GM12878 (cell line): ENCODE measurements around the gene SIRT3. TPM values are rescaled to one million over a fixed set of nuclear protein-coding genes. Genes with fewer than 3 reads are reported as not detected.

Source experiments
- ATAC-seq: fragments of 200-7000 bp; cut with Tn5 transposase; 3 replicates; pipeline ENCODE4 v1.9.1; 2020; ENCODE audit warnings: mild to moderate bottlenecking, moderate library complexity
- BruUV-seq: library from RNA; stranded (reverse); fragments of 400-500 nt; replicated peaks from 2 replicates; lab custom pipeline; 2021; lab: Mats Ljungman, UMichigan
- CTCF ChIA-PET: fragments of 300-600 bp; sonication (Branson Sonifier 250); formaldehyde crosslinking; extraction: SDS; loops from one replicate; lab custom pipeline; 2021; ENCODE audit warnings: inconsistent platforms; lab: Yijun Ruan, JAX
- POLR2A ChIA-PET: fragments of 350-600 bp; formaldehyde crosslinking; extraction: SDS; loops from one replicate; lab custom pipeline; 2021; ENCODE audit warnings: inconsistent platforms; lab: Charles Lee
- RAD21 ChIA-PET: fragments of 300-600 bp; sonication (Branson Sonifier 250); formaldehyde crosslinking; loops from one replicate; lab custom pipeline; 2023; ENCODE audit warnings: antibody characterized with exemption; ENCODE audit not compliant: unreplicated experiment; lab: Charles Lee
- SMC1A ChIA-PET: fragments of 300-600 bp; sonication (Branson Sonifier 250); formaldehyde crosslinking; loops from one replicate; lab custom pipeline; 2023; ENCODE audit not compliant: unreplicated experiment, uncharacterized antibody; lab: Charles Lee
- DNase-seq: peaks from one replicate; pipeline ENCODE4 v3.0.0-alpha.2; 2011; ENCODE audit warnings: low read depth, low spot score
- FAIRE-seq: peaks from 3 replicates; lab custom pipeline; 2011; peaks lifted over from hg19 to GRCh38; lab: Jason Lieb, UNC
- H2AFZ ChIP-seq: 2 replicates; pipeline ENCODE4 v1.6.0; 2011; ENCODE audit warnings: low read depth, low read length, control low read depth; ENCODE audit not compliant: control insufficient read depth
- H3K27ac ChIP-seq: 2 replicates; pipeline ENCODE4 v1.5.1; 2011; ENCODE audit warnings: control low read depth; ENCODE audit not compliant: control insufficient read depth, insufficient read depth
- H3K27me3 ChIP-seq, 2 experiments: replicated peaks in 1 of 2; 2 replicates each; pipeline versions ENCODE4 v1.6.0 to v1.6.1; 2011; ENCODE audit warnings: low read length in 1 of 2; ENCODE audit not compliant: control insufficient read depth in 2 of 2, insufficient read depth in 2 of 2
- H3K36me3 ChIP-seq, 2 experiments: 2 replicates each; pipeline ENCODE4 v1.5.1; 2011; ENCODE audit warnings: low read length in 1 of 2; ENCODE audit not compliant: control insufficient read depth in 2 of 2, insufficient read depth in 2 of 2
- H3K4me1 ChIP-seq: 2 replicates; pipeline ENCODE4 v1.6.1; 2011; ENCODE audit warnings: mild to moderate bottlenecking, low read length, moderate library complexity, mixed read lengths; ENCODE audit not compliant: control insufficient read depth, insufficient read depth
- H3K4me2 ChIP-seq: 2 replicates; pipeline ENCODE4 v1.6.0; 2011; ENCODE audit warnings: control low read depth; ENCODE audit not compliant: control insufficient read depth, insufficient read depth
- H3K4me3 ChIP-seq: fragments of 200-600 bp; sonication (generic); 2 replicates; pipeline ENCODE4 v1.5.1; 2016
- H3K79me2 ChIP-seq: 2 replicates; pipeline ENCODE4 v1.6.0; 2011; ENCODE audit warnings: low read length; ENCODE audit not compliant: control insufficient read depth, insufficient read depth
- H3K9ac ChIP-seq: 2 replicates; pipeline ENCODE4 v1.8.0; 2011; ENCODE audit warnings: low read length, control low read depth, mixed read lengths; ENCODE audit not compliant: control insufficient read depth, insufficient read depth
- H3K9me3 ChIP-seq: replicated peaks from 3 replicates; pipeline ENCODE4 v1.5.1; 2011; ENCODE audit warnings: mild to moderate bottlenecking, low read length; ENCODE audit not compliant: control insufficient read depth, insufficient read depth
- H4K20me1 ChIP-seq: 2 replicates; pipeline ENCODE4 v1.6.0; 2011; ENCODE audit not compliant: control insufficient read depth, insufficient read depth
- BMI1 ChIP-seq: fragments of 450-650 bp; IDR thresholded peaks from 2 replicates; pipeline ENCODE4 v1.6.1; 2016; ENCODE audit warnings: mild to moderate bottlenecking, moderate library complexity, borderline replicate concordance
- CHD1 ChIP-seq: IDR thresholded peaks from 2 replicates; pipeline ENCODE4 v1.6.1; 2012; ENCODE audit warnings: low read depth, low read length, improper control_type of control experiment
- DPF2 ChIP-seq: fragments of 450-650 bp; IDR thresholded peaks from 2 replicates; pipeline ENCODE4 v1.6.1; 2017; ENCODE audit warnings: mild to moderate bottlenecking
- ESRRA ChIP-seq: IDR thresholded peaks from 2 replicates; pipeline ENCODE4 v1.6.1; 2012; ENCODE audit warnings: mild to moderate bottlenecking, low read length, improper control_type of control experiment
- HDGF ChIP-seq: fragments of 450-650 bp; IDR thresholded peaks from 2 replicates; pipeline ENCODE4 v1.6.1; 2016; ENCODE audit warnings: antibody characterized with exemption
- LARP7 ChIP-seq: fragments of 450-650 bp; IDR thresholded peaks from 2 replicates; pipeline ENCODE4 v1.6.1; 2017; ENCODE audit warnings: mild to moderate bottlenecking
- MEF2B ChIP-seq: fragments of 450-650 bp; IDR thresholded peaks from 2 replicates; pipeline ENCODE4 v1.6.1; 2018; ENCODE audit warnings: mild to moderate bottlenecking, moderate library complexity; ENCODE audit not compliant: partially characterized antibody, poor library complexity, severe bottlenecking
- POLR2A ChIP-seq: IDR thresholded peaks from 2 replicates; pipeline ENCODE4 v1.6.1; 2011; ENCODE audit warnings: low read depth, mild to moderate bottlenecking, low read length
- RB1 ChIP-seq: fragments of 450-650 bp; formaldehyde crosslinking; IDR thresholded peaks from 2 replicates; pipeline ENCODE4 v1.6.1; 2017; ENCODE audit warnings: mild to moderate bottlenecking, borderline replicate concordance
- SMARCA5 ChIP-seq: fragments of 450-650 bp; IDR thresholded peaks from 2 replicates; pipeline ENCODE4 v1.6.1; 2017; ENCODE audit warnings: mild to moderate bottlenecking
- SMC3 ChIP-seq: IDR thresholded peaks from 2 replicates; pipeline ENCODE4 v1.6.1; 2011; ENCODE audit warnings: low read length, improper control_type of control experiment, borderline replicate concordance
- SUPT20H ChIP-seq: IDR thresholded peaks from 2 replicates; pipeline ENCODE4 v1.6.1; 2011; ENCODE audit warnings: low read depth, mild to moderate bottlenecking, low read length, moderate library complexity, borderline replicate concordance; ENCODE audit not compliant: control insufficient read depth
- ZNF217 ChIP-seq: fragments of 450-650 bp; IDR thresholded peaks from 2 replicates; pipeline ENCODE4 v1.6.1; 2017; ENCODE audit warnings: antibody characterized with exemption, mild to moderate bottlenecking
- ZNF24 ChIP-seq: fragments of 450-650 bp; IDR thresholded peaks from 2 replicates; pipeline ENCODE4 v1.6.1; 2017; ENCODE audit warnings: antibody characterized with exemption, mild to moderate bottlenecking
- ZSCAN29 ChIP-seq: fragments of 450-650 bp; IDR thresholded peaks from 2 replicates; pipeline ENCODE4 v1.6.1; 2017; ENCODE audit warnings: mild to moderate bottlenecking, moderate library complexity
- WGBS: methylation state at CpG from one replicate; pipeline ENCODE4 v1.1.6; 2016; ENCODE audit warnings: low lambda C conversion rate; ENCODE audit not compliant: insufficient replicate concordance, insufficient coverage; ENCODE audit errors: missing lambda C conversion rate; 5-methylcytosine and 5-hydroxymethylcytosine counted together
- in situ Hi-C: fragments of 300-500 bp; cut with MboI; formaldehyde crosslinking; loops from 9 replicates; pipeline ENCODE4 v1.14.3; 2018; ENCODE audit warnings: mixed read lengths
- intact Hi-C: fragments of 100-400 bp; cut with micrococcal nuclease; formaldehyde crosslinking; loops from one replicate; pipeline ENCODE4 v1.14.2; 2022; ENCODE audit not compliant: unreplicated experiment
- polyA plus RNA-seq, 11 experiments: library from polyadenylated mRNA; depleted of rRNA in 4 of 11; unstranded in 6 of 11; stranded (reverse) in 5 of 11; fragments of >200 nt; fragmentation: Nextera tagmentation in 4 of 11; fragmentation: Illumina TruSeq in 1 of 11; extraction: Ambion mirVana in 4 of 11; extraction: Trizol in 1 of 11; gene quantifications; 1 replicate in 1 of 11; 2 replicates in 10 of 11; pipeline versions ENCODE4 v1.2.1 to v1.2.3, GENCODE V29; 2011 to 2016; ENCODE audit warnings: inconsistent platforms in 2 of 11, missing spikeins in 2 of 11, low read depth in 1 of 11
- total RNA-seq, 4 experiments: library from RNA; depleted of rRNA in 3 of 4; stranded (reverse); fragments of >200 nt in 3 of 4; fragmentation: Illumina TruSeq in 1 of 4; extraction: Trizol in 1 of 4; gene quantifications; 2 replicates each; pipeline versions ENCODE4 v1.2.1 to v1.2.3, GENCODE V29; 2013 to 2021
- TF ChIP-seq, protein P1 (sequence below): fragments of 450-650 bp; IDR thresholded peaks from 2 replicates; pipeline ENCODE4 v1.6.1; 2017; ENCODE audit warnings: low read depth, mild to moderate bottlenecking, moderate library complexity
- TF ChIP-seq, protein P2 (sequence below): fragments of 450-650 bp; IDR thresholded peaks from 2 replicates; pipeline ENCODE4 v1.6.1; 2017; ENCODE audit warnings: mild to moderate bottlenecking, low read depth, inconsistent platforms; ENCODE audit not compliant: poor library complexity, severe bottlenecking

Gene SIRT3
- total and polyA plus RNA-seq, 10 of the 15 experiments (the other 5 are each of a cell fraction or from before 2014, with no cell fraction given): 0.90 to 23.2 (median 12.6) TPM

DNA sequence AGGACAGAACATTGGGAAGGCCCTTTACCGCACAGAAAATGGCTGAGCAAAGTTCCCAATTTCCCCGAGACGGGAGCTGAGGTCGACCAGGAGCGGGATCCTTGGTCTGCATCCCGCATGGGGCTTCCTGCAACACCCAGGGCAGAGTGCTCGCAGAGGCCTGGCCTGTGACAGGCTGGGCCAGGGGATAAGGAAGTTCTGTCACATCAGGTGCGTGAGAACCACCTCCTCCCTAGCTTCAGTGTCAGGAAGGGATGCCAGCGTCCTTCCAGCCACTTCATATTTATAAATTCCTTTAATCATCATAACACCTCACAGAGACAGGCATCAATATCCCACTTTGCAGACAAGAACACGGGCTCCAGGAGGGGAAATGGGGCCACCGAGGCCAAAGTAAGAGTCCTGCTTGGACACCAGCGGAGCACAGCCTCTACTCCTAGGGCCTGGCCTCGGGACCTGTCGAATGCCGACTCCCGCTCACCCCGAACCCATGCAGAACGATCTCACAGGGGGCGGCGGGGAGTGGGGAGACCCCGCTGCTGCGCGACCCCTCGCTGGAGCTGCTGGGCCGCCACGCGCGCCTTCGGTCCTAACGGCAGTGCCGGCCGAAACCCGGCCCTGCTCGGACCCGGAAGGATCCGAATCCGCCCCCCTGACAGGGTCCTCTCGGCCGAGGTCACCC, 29.5 kb downstream of the SIRT3 start:
- BruUV-seq: no TSS peak
- H3K27ac ChIP-seq: peak overlapping the region; percentile 97
- peaks cover 8 to 31% of the 10 kb centered on the region in 2 experiments for H3K36me3 ChIP-seq
- no peak for DNase-seq
- peaks cover 27% of the 10 kb centered on the region for H3K4me1 ChIP-seq
- H3K79me2 ChIP-seq: peaks cover 57% of the 10 kb centered on the region
- intact Hi-C loops: loop anchor here (1.0 to 10.0 kb wide), 5 partner anchors 30 to 238 kb away; partner anchors contain the start of genes ANO9, IFITM2, PSMD13 and SIRT3
- H3K4me3 ChIP-seq: peak overlapping the region; percentile 84
- H3K9me3 ChIP-seq: no peaks in the 10 kb centered on the region
- ChIA-PET RAD21 (interaction anchor here (0.8 to 2.5 kb wide), 11 partner anchors 9 to 244 kb away, joined by 3 to 15 read pairs (median 6); partner anchors contain the start of genes IFITM1, IFITM2 and PSMD13), CTCF (interaction anchor here (0.7 to 1.8 kb wide), 11 partner anchors 12 to 409 kb away, joined by 3 to 10 read pairs (median 4); partner anchors contain the start of genes IRF7 and PSMD13), SMC1A (interaction anchor here (0.7 to 2.6 kb wide), 6 partner anchors 10 to 148 kb away, joined by 3 to 12 read pairs (median 3); partner anchors contain the start of gene PSMD13)
- H3K4me2 ChIP-seq: peak overlapping the region; percentile 97
- WGBS: 1% methylated on average over 36 of the region's 39 CpGs
- peak; percentile 9 for TF ChIP-seq MEF2B
- TF ChIP-seq, protein P1, sequence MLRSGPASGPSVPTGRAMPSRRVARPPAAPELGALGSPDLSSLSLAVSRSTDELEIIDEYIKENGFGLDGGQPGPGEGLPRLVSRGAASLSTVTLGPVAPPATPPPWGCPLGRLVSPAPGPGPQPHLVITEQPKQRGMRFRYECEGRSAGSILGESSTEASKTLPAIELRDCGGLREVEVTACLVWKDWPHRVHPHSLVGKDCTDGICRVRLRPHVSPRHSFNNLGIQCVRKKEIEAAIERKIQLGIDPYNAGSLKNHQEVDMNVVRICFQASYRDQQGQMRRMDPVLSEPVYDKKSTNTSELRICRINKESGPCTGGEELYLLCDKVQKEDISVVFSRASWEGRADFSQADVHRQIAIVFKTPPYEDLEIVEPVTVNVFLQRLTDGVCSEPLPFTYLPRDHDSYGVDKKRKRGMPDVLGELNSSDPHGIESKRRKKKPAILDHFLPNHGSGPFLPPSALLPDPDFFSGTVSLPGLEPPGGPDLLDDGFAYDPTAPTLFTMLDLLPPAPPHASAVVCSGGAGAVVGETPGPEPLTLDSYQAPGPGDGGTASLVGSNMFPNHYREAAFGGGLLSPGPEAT: 0 out of 2 replicates have a peak, but pooled peaks have one; percentile 11
- TF ChIP-seq ZNF24: no peak
- peak; percentile 74; the same call in 1 of the 2 replicates for TF ChIP-seq LARP7
- no peak for TF ChIP-seq BMI1
- no peak for TF ChIP-seq ZNF217
- TF ChIP-seq RB1: peak; percentile 26; the same call in 1 of the 2 replicates
- no peak for TF ChIP-seq ESRRA
- 0 out of 2 replicates have a peak, but pooled peaks have one; percentile 5 for TF ChIP-seq SMC3
- TF ChIP-seq ZSCAN29: peak; percentile 28; the same call in 1 of the 2 replicates
- TF ChIP-seq SUPT20H: no peak
- peak; percentile 45; the same call in 1 of the 2 replicates for TF ChIP-seq DPF2
- TF ChIP-seq POLR2A: peak; percentile 21; the same call in 1 of the 2 replicates
- 0 out of 2 replicates have a peak, but pooled peaks have one; percentile 38 for TF ChIP-seq CHD1
- TF ChIP-seq HDGF: peak; percentile 45; the same call in 1 of the 2 replicates
- TF ChIP-seq, protein P2, sequence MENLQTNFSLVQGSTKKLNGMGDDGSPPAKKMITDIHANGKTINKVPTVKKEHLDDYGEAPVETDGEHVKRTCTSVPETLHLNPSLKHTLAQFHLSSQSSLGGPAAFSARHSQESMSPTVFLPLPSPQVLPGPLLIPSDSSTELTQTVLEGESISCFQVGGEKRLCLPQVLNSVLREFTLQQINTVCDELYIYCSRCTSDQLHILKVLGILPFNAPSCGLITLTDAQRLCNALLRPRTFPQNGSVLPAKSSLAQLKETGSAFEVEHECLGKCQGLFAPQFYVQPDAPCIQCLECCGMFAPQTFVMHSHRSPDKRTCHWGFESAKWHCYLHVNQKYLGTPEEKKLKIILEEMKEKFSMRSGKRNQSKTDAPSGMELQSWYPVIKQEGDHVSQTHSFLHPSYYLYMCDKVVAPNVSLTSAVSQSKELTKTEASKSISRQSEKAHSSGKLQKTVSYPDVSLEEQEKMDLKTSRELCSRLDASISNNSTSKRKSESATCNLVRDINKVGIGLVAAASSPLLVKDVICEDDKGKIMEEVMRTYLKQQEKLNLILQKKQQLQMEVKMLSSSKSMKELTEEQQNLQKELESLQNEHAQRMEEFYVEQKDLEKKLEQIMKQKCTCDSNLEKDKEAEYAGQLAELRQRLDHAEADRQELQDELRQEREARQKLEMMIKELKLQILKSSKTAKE: no peak
- TF ChIP-seq SMARCA5: peak; percentile 80; the same call in 1 of the 2 replicates
- TF ChIP-seq, all 136 proteins: peak for 11
- FAIRE-seq (no peak), ATAC-seq (peak; percentile 1)
- peaks cover 11% of the 10 kb centered on the region for H4K20me1 ChIP-seq
- in situ Hi-C loops: loop anchor here (5.0 to 10.0 kb wide), 2 partner anchors 158 to 301 kb away; partner anchors contain the start of genes B4GALNT4 and RNH1
- no peaks in the 10 kb centered on the region for H3K27me3 ChIP-seq
- POLR2A ChIA-PET: interaction anchor here (0.8 to 2.5 kb wide), 17 partner anchors 10 to 329 kb away, joined by 3 to 27 read pairs (median 6); partner anchors contain the start of genes PSMD13, RNH1 and SIRT3
- H3K9ac ChIP-seq: peak overlapping the region; percentile 97
- H2AFZ ChIP-seq: peak overlapping the region; percentile 56
